ENCODE results near the gene CEP70. TPM values are rescaled to one million over a fixed set of nuclear protein-coding genes. Genes with fewer than 3 reads are reported as not detected.
"Not testable (repeated sequence)": the region's sequence is repeated elsewhere in the genome, so short reads cannot be mapped to it uniquely, and the experiment has no call there.

Gene CEP70
- polyA plus RNA-seq, 2 of the 4 experiments (the other 2 are of a cell fraction), result 16.5 to 17.1 TPM

GRCh38 chr3:138600100-138600745, 6.2 kb upstream of the CEP70 start:
- no peak for ATAC-seq
- no peak overlapping the region for H3K4me2 ChIP-seq
- CTCF ChIA-PET, result interaction anchor here (0.6 to 14.6 kb wide), 2 partner anchors 9 to 318 kb away, joined by 3 to 224 read pairs; no protein-coding TSS in a partner anchor

DNA sequence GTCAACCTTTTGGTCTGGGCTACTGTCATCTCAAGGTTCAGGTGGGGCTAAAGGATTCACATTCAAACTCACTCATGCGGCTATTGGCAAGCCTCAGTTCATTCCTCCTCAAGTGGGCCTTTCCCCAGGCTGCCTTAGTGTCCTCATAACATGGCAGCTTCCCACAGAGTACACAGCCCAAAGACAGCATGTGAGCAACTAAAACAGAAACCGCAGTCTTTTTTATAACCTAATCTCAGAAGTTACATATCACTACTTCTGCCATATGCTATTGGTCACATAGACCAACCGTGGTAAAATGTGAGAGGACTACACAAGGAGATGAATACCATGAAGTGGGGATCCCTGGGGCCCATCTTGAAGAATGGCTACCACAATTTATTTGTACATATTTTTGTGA, 4.5 kb upstream of the CEP70 start:
- POLR2A ChIA-PET, result no interaction called here
- no peak for TF ChIP-seq SREBF2 (IDR thresholded peaks at IDR 0.05)
- no peak for TF ChIP-seq ZNF302 (CRISPR knock-in tag; IDR thresholded peaks at IDR 0.05)
- TF ChIP-seq RCOR1 (IDR thresholded peaks at IDR 0.05; ENCODE audit: low read depth, low read length), result no peak
- no peak for TF ChIP-seq HDAC2 (IDR thresholded peaks at IDR 0.05)
- TF ChIP-seq NFE2L2 (conservative IDR thresholded peaks at IDR 0.05; ENCODE audit: low read length), result no peak
- TF ChIP-seq RAD21 (conservative IDR thresholded peaks at IDR 0.05 in 1 of 2, IDR thresholded peaks at IDR 0.05 in 1 of 2), result no peak
- TF ChIP-seq JUN (IDR thresholded peaks at IDR 0.05), result no peak
- no peak for TF ChIP-seq NPAS2 (CRISPR knock-in tag; IDR thresholded peaks at IDR 0.05; ENCODE audit: borderline replicate concordance)
- Histone ChIP-seq H3K9me3 (0 out of 3 replicates have a peak, but pooled peaks cover 2% of the 10 kb centered on the region), H3K4me2 (no peak overlapping the region), H3K27ac (peak overlapping the region in 1 of 2 experiments; percentile 57; a peak in 1 of 6 replicates), H3K4me3 (no peak overlapping the region), H3K4me1 (peaks cover 15% of the 10 kb centered on the region; the same call in 2 of the 3 replicates)
- FAIRE-seq, result no peak
- DNase-seq (ENCODE audit: low read depth in 1 of 2, low spot score in 1 of 2), result no peak
- WGBS (ENCODE audit: missing lambda C conversion rate), result 83% methylated on average over 3 of the region's 3 CpGs
- ATAC-seq, result no peak
- CTCF ChIA-PET, result interaction anchor here (14.6 kb wide), 1 partner anchor 319 kb away, joined by 224 read pairs; no protein-coding TSS in a partner anchor

More at GRCh38 chr3:138600100-138600745, 6.2 kb upstream of the CEP70 start:
- FAIRE-seq (no peak), DNase-seq (ENCODE audit: low read depth in 1 of 2, low spot score in 1 of 2) (no peak)
- no peak overlapping the region; a peak in 1 of 6 replicates for H3K27ac ChIP-seq
- POLR2A ChIA-PET, result no interaction called here
- no peak overlapping the region for H3K4me3 ChIP-seq
- WGBS (ENCODE audit: missing lambda C conversion rate), result 67% methylated on average over 8 of the region's 8 CpGs
- TF ChIP-seq BHLHE40 (IDR thresholded peaks at IDR 0.05; ENCODE audit: low read depth, low read length) (no peak), NPAS2 (CRISPR knock-in tag; IDR thresholded peaks at IDR 0.05; ENCODE audit: borderline replicate concordance) (no peak), PHF8 (IDR thresholded peaks at IDR 0.05; ENCODE audit: borderline replicate concordance, low read depth) (no peak), SMC3 (IDR thresholded peaks at IDR 0.05) (no peak), RCOR1 (IDR thresholded peaks at IDR 0.05; ENCODE audit: low read depth, low read length) (no peak), JUNB (IDR thresholded peaks at IDR 0.05) (no peak), RARB (CRISPR knock-in tag; IDR thresholded peaks at IDR 0.05) (no peak), KDM1A (IDR thresholded peaks at IDR 0.05; ENCODE audit: low read depth) (no peak), RAD21 (conservative IDR thresholded peaks at IDR 0.05 in 1 of 2, IDR thresholded peaks at IDR 0.05 in 1 of 2) (no peak), CBX8 (IDR thresholded peaks at IDR 0.05) (no peak), CHD4 (IDR thresholded peaks at IDR 0.05; ENCODE audit: borderline replicate concordance) (no peak)
- TF ChIP-seq, protein P1, sequence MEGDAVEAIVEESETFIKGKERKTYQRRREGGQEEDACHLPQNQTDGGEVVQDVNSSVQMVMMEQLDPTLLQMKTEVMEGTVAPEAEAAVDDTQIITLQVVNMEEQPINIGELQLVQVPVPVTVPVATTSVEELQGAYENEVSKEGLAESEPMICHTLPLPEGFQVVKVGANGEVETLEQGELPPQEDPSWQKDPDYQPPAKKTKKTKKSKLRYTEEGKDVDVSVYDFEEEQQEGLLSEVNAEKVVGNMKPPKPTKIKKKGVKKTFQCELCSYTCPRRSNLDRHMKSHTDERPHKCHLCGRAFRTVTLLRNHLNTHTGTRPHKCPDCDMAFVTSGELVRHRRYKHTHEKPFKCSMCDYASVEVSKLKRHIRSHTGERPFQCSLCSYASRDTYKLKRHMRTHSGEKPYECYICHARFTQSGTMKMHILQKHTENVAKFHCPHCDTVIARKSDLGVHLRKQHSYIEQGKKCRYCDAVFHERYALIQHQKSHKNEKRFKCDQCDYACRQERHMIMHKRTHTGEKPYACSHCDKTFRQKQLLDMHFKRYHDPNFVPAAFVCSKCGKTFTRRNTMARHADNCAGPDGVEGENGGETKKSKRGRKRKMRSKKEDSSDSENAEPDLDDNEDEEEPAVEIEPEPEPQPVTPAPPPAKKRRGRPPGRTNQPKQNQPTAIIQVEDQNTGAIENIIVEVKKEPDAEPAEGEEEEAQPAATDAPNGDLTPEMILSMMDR (IDR thresholded peaks at IDR 0.05), result no peak
- TF ChIP-seq, protein P2, sequence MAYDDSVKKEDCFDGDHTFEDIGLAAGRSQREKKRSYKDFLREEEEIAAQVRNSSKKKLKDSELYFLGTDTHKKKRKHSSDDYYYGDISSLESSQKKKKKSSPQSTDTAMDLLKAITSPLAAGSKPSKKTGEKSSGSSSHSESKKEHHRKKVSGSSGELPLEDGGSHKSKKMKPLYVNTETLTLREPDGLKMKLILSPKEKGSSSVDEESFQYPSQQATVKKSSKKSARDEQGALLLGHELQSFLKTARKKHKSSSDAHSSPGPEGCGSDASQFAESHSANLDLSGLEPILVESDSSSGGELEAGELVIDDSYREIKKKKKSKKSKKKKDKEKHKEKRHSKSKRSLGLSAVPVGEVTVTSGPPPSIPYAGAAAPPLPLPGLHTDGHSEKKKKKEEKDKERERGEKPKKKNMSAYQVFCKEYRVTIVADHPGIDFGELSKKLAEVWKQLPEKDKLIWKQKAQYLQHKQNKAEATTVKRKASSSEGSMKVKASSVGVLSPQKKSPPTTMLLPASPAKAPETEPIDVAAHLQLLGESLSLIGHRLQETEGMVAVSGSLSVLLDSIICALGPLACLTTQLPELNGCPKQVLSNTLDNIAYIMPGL (CRISPR knock-in tag; IDR thresholded peaks at IDR 0.05; ENCODE audit: borderline replicate concordance), result no peak
- peaks cover 11% of the 10 kb centered on the region; the same call in 2 of the 3 replicates for H3K4me1 ChIP-seq
- 0 out of 3 replicates have a peak, but pooled peaks cover 2% of the 10 kb centered on the region for H3K9me3 ChIP-seq

DNA sequence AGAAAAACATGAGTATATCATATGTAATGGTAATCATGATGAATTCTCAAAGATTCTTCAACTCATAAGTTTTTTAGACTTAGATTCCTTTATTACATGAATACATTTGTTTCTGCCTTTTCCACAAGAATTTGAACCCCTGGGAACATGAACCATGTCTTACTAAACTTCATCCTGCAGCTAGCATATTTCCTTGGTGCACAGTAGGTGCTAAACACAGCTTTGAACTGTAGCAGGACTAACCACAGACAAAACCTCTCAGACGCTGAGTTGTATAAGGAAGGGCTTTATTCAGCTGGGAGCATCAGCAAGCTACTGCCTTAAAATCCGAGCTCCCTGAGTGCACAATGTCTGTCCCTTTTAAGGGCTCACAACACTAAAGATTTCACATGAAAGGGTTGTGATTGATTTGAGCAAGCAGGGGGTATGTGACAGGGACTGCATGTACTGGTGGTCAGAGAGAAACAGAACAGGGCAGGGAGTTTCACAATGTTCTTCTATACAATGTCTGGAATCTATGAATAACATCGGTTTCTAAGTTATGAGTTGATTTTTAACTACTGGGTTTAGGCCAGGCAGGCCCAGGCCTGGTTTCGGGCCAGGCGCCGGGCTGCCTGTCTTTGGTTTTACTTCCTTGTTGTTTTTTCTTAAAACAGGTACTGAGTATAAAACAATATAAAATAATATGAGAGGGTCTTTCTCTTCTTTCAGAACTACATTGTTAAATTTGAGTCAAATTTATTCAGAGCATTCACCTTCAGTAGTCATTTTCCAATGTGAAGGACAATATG, 3.3 kb upstream of the CEP70 start:
- not testable (repeated sequence) for FAIRE-seq

More for the DNA sequence above, 3.3 kb upstream of the CEP70 start:
- POLR2A ChIA-PET; DNase-seq (ENCODE audit: low read depth in 1 of 2, low spot score in 1 of 2); H3K9me3 ChIP-seq; H3K4me3 ChIP-seq; ATAC-seq: not testable (repeated sequence)
- Histone ChIP-seq H3K27ac (peak overlapping the region; percentile 64 to 70; a peak in 5 of 6 replicates), H3K4me2 (peak overlapping the region; percentile 47; the same call in 2 of the 3 replicates), H3K4me1 (peaks cover 23% of the 10 kb centered on the region)
- WGBS (ENCODE audit: missing lambda C conversion rate), result 63% methylated on average over 6 of the region's 6 CpGs
- CTCF ChIA-PET, result interaction anchor here (14.6 kb wide), 1 partner anchor 321 kb away, joined by 224 read pairs; no protein-coding TSS in a partner anchor
